NCI-H128 (cell line): ENCODE measurements around the gene ARF6.
"Not testable (repeated sequence)": the region's sequence is repeated elsewhere in the genome, so short reads cannot be mapped to it uniquely, and the experiment has no call there.

Experiments used
- DNase-seq: peaks from one replicate; lab custom pipeline; 2025; ENCODE audit not compliant: unreplicated experiment; lab: John Stamatoyannopoulos, UW

The ARF6 gene

DNA sequence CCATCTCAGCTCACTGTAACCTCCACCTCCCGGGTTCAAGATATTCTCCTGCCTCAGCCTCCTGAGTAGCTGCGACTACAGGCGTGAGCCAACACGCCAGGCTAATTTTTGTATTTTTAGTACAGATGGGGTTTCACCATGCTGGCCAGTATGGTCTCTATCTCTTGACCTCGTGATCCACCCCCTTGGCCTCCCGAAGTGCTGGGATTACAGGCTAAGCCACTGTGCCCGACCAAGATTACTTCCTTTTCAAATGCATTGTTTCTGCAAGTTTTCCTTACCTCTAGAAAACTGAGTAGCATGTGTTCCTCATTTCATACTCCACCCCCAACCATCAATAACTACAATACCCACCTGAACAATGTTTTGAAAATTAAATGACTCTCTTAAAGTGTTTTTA, 13.1 kb downstream of the ARF6 start:
- no peak for DNase-seq

DNA sequence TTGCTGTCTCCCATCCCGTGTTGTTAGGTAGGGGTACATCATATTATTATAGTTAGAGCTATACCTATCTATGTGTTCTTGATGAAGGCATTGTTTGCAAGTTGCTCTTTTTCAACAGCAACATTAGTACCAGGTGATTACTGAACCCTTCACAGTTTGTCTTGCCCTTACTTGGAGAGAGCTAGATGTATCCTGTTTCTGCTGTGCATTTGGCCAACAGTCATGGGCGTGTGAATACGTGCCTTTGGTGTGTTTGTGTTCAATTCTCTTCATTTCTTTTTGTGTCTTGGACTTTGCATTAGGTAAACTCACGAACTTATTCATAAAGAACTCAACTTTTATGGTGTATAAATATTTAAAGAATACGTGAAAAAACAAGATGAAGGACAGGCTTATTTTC, 14.3 kb downstream of the ARF6 start:
- DNase-seq, result no peak

DNA sequence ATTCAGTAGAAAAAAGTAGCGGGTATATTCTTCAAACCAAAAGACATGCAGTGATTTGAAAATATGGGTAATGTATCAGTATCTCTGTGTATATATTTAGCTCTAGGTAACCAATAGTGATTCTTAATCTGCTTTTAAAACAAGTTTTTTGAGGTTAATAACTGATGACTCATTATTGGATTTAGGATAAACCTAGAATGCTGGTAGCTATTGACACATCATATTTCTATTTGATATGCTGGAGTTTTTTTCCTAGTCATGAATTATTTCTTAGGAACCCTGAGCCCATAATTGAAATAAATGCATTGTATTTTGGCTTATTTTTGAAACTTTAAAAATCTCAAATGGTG, 15.5 kb downstream of the ARF6 start:
- no peak for DNase-seq

DNA sequence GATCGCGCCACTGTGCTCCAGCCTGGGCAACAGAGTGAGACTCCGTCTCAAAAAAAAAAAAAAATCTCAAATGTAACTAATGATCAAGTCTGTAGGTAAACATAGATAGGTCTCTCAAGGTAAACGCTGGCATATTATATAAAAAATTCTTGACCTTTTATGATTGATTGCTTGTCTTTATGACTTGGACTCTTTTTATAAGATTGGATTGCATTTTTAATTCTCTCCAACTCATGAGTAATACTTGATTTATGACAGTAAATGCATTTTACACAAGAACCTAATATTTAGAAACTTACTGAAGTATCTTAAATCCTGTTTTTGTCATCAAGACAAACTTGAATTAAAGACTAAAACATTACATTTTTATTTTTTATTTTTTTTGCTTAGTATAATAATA, 16.1 kb downstream of the ARF6 start:
- no peak for DNase-seq

DNA sequence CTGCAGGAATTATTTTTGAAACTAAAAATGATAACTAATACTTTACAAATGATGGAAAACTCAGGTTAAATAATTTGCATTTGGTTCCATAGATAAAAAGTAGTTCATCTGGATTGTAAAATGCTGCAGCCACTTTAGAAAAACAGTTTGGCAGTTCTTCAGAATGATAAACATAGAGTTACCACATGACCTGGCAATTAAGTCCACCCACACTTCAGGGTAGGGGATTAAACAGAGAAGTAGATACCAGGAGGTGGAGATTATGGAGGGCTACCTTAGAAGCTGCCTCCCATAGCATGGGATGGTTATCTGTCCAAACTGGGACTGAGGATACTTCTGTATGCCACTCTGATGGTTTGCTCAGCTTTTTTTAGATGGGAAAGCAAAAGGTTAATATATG, 22.2 kb downstream of the ARF6 start:
- DNase-seq, result no peak

DNA sequence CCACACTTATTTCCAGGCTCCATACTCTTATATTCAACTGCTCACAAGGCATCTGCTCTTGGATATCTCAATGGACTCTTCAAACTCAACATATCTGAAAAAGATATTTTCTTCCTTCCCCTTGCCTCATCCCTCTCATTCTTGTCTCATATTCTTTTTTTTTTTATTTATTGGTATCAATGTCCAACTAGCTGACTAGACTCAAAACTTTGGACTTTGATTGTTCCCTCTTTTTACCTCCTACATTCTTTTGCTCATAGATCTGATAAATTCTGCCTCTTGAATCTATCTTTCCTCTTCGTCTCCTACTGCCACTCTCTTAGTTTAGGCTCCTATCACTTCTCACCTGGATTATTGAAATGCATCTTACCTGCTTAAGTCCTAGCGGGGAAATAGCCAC, 25.8 kb downstream of the ARF6 start:
- no peak for DNase-seq

DNA sequence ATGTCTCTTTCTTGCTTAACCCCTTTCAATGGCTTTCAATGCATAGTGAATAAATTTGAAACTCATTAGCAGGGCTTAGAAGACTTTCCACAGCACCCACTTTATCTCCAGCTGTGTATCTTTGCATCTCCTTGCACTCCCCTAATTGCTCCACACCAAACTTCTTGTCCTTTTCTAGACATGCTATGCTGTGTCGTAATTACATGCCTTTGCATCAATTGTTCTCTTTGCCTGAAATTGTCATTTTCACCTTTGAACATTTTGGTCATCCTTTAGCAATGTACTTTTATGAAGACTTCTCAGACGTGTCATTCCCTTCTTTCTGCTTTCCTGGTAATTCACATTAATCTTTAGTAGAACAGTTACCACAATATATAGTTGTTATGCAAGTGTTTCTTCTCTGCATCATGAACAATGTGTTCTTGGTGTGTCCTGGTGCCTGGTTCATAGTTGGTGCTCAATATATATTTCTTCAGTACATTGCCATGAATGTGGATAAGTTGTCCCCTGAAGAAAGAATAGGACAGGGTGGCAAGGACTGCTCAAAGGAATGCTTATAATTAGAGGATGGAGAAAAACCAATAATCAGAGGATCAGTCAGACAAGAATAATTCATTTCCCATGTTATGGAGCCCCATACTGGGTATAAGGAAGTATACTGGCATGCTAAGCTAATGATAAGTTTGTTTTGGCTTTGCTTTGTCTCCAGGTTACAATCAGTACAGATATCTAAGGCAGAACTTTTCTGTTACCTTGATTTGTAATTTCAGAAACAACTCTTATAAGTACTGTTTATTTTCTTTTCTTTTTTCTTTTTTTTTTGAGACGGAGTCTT, 27.2 kb downstream of the ARF6 start:
- DNase-seq, result no peak

DNA sequence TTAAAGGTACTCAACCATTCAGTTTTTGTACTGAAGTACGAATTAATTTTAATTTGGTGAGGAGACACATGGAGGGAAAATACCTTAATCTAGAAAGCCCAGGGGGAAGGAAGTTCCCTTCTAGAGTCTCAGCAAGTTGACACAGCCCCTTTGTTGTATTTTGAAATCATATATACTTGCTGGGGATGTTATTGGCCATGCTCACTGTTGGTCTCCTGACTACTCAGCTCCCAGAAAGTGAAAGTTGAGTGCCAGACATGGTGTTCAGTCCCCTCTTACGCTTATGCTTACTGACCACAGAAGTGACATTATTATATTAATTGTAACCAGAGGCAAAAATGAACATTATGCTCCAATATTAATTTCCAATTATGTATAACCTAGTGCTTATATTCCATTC, 28.1 kb downstream of the ARF6 start:
- DNase-seq, result no peak

DNA sequence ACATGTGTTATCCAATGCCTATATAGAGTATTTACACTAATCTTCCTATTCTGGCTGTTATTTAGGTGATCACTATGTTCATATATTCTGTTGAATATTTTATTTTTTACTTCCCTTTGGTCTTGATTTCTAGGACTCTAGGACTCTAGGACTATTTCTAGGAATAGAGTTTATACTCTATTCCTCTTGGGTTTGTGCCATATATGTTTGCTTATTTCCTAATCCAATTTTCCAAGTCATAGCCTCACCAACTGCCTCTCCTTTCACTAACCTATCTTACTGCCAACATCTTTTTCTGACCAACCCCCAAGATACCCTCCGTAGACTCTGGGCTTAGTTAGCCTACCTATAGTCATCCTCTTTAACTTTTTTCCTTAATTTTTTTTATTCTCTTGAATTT, 28.5 kb downstream of the ARF6 start:
- DNase-seq, result no peak

DNA sequence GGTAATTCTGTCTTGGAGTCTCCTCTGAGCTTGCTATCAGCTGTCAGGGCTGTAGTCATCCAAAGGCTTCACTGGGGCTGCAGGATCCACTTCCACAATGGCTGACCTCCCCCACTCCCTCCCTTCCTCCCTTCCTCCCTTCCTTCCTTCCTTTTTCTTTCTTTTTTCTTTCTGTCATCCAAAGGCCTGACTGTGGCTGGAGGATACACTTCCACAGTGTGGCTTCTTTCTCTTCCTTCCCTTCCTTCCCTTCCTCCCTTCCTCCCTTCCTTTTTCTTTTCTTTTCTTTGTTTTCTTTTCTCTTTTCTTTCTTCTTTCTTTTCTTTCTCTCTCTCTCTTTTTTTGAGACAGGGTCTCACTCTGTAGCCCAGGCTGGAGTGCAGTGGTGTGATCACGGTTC, 30.6 kb downstream of the ARF6 start:
- no peak for DNase-seq

DNA sequence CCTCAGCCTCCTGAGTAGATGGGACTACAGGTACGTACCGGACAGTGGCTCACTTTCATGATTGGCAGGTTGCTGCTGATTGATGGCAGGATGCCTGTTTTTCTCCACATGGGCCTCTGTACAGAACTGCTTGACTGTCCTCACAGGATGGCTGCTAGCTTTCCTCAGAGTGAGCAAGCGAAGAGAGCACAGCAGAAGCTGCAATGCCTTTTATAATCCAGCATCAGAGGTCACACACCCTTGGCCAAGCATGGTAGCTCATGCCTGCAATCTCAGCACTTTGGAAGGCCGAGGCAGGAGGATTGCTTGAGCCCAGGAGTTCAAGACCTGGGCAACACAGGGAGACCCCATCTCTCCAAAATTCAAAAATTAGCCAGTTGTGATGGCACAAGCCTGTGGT, 31.0 kb downstream of the ARF6 start:
- no peak for DNase-seq

DNA sequence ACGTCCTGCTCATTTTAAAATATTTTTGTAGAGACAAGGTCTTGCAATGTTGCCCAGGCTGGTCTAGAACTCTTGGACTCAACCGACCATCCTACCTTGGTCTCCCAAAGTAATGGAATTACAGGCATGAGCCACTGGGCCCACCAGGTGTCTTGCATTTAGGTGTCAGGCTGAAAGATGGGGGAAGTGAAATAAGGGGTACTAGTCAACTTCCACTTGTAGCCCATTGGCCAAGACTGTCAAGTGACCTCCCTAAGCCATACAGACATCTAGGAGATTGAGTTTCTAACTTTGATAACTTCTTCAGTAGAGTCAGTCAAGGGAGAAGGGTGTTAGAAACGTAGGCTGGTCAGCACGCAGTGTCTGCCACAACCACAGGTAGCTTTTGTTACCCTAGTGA, 32.0 kb downstream of the ARF6 start:
- DNase-seq, result no peak

DNA sequence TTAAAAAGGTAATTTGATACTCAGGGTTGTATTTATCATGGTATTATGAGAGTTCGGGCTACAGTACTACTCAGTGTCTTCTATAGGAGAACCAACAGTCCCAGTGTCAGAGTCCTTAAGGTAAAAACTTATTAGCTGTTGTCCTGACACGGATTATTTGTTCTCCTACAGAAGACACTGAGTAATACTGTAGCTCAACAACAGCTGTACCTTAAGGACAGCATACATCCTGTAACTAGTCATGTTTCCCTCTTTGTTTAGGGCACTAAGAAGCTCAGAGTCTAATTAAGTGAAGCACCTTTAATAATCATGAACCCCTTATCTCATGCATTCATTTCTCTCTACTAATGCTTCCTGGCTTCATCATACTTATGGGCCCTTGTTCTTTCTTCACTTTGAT, 33.9 kb downstream of the ARF6 start:
- no peak for DNase-seq

DNA sequence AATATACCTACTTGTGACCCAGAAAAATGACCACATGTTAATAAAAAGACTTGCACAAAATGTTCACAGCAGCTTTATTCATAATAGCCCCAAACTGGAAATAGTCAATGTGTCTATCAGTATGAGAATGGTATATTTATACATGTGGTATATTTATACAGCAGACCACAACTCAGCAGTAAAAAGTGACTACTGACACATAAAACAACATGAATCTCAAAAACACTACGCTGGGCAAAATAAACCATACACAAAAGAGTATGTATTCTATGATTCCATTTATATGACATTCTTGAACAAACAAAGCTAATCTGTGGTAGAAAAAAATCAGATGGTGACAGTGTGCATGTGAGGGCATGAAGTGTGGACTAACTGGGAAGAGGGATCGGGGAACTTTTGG, 35.1 kb downstream of the ARF6 start:
- no peak for DNase-seq

DNA sequence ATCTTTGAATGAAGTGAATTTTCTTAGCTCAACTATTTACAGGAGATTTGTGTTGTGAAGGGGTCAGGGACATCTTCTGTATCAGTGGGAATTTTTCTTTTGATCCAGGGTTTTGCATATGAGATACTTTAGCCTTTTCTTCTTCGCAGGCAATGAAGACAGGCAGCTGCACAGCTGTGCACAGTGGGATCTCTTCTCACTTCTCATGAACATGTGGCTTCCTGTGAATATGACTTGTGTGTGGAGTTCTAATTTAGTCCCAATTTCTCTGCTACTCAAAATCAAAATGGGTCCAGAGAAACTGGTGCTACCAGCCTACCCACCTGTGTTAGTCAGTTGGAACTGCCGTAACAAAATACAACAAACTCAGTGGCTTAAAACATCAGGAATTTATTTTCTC, 37.8 kb downstream of the ARF6 start:
- no peak for DNase-seq

DNA sequence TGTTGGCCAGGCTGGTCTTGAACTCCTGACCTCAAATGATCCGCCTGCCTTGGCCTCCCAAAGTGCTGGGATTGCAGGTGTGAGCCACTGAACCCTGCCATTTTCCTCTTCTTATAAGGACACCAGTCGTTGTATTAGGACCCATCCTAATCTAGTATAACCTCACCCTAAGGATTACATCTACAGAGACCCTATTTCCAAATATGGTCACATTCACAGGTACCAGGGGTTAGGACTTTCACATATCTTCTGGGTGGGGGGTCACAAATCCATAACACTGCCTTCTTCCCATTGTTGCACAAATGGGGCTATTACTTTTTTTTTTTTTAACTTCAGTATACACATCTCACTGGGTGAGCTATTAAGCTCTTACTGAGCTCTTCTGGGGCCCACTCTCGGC, 38.6 kb downstream of the ARF6 start:
- no peak for DNase-seq

DNA sequence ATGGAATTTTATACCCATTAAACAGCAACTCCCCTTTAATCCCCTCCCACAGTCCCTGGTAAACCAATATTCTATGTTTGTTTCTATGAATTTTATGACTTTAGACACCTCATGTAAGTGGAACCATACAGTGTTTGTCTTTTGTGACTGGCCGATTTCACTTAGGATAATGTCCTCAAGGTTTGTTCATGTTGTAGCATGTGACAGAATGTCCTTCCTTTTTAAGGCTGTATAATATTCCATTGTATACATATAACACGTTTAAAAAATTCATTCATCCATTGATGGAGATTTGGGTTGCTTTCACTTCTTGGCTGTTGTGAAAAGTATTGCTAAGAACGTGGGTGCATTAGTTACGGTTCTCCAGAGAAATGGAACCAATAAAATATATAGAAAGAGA, 40.2 kb downstream of the ARF6 start:
- DNase-seq, result no peak

DNA sequence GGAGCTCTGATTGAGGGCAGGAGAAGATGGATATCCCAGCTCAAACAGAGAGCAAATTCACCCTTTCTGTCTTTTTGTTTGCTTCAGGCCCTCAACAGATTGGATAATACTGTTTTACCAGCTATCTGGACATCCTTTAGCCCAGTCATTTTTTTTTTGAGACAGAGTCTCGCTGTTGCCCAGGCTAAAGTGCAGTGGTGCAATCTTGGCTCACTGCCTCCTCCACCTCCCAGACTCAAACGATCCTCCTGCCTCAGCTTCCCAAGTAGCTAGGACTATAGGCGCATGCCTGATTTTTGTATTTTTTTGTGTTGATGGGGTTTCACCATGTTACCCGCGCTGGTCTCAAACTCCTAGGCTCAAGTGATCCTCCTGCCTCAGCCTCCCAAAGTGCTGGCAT, 40.8 kb downstream of the ARF6 start:
- DNase-seq, result no peak

DNA sequence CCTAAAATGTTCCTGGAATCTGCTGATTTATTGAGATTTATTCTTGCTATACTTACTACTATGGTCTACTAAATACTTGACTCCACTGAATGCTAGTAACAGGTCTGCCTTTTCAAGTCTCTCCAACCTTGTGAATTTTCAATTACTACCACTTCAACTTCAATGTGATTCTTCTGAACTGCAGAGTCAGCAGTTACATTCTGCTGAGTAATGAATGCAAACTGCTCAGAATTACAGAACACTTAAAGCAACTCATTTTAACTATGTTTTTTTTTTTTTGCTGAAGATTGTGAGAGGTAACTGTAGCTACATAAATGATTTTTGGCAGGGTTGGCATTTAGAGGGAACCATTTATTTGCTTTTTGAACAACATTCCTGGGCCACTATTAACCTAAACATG, 41.8 kb downstream of the ARF6 start:
- no peak for DNase-seq

DNA sequence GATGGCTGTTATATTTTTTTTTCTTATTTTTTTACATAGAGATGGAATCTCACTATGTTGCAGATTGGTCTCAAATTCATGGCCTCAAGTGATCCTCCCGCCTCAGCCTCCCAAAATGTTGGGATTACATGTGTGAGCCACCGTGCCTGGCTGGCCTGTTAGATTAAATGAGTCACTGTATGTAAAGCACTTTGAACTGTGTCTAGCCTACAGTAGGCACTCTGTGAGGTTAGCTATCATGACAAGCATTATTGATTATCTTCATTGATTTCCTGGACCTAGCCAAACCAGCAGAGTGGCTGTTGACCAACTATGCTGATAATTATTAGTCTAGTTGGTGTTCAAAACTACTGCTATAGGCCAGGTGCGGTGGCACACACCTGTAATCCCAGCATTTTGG, 42.6 kb downstream of the ARF6 start:
- DNase-seq, result no peak

DNA sequence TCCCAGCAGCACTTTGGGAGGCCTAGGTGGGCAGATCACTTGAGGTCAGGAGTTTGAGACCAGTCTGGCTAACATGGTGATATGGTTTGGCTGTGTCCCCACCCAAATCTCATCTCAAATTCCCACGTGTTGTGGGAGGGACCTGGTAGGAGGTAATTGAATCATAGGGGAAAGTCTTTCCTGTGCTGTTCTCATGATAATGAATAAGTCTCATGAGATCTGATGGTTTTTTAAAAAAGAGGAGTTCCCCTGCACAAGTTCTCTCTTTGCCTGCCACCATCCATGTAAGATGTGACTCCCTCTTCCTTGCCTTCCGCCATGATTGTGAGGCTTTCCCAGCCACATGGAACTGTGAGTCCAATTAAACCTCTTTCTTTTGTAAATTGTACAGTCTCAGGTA, 43.4 kb downstream of the ARF6 start:
- DNase-seq, result not testable (repeated sequence)

DNA sequence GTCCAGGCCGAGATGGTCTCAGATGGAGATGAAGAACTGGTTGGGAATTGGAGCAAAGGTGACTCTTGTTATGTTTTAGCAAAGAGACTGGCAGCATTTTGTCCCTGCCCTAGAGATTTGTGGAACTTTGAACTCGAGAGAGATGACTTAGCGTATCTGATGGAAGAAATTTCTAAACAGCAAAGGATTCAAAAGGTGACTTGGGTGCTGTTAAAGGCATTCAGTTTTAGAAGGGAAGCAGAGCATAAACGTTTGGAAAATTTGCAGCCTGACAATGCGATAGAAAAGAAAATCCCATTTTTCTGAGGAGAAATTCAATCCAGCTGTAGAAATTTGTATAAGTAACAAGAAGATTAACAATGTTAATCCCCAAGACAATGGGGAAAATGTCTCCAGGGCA, 44.0 kb downstream of the ARF6 start:
- not testable (repeated sequence) for DNase-seq

DNA sequence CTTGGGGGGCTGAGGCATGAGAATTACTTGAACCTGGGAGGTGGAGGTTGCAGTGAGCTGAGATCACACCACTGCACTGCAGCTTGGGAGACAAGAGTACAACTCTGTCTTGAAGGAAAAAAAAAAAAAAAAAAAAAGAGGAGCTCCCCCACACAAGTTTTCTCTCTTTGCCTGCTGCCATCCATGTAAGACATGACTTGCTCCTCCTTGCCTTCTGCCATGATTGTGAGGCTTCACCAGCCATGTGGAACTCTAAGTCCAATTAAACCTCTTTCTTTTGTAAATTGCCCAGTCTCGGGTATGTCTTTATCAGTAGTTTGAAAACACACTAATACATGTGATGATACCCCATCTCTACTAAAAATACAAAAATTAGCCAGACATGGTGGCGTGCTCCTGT, 46.3 kb downstream of the ARF6 start:
- DNase-seq, result not testable (repeated sequence)
